ENCODE results near the gene PTPRT. TPM values are rescaled to one million over a fixed set of nuclear protein-coding genes. Genes with fewer than 3 reads are reported as not detected.

Gene PTPRT
- total and polyA plus RNA-seq, 12 donors: 0.05 to 0.34 (median 0.16) TPM; not detected in 1

GRCh38 chr20:42441864-42442331 lies 747.8 kb downstream of the PTPRT start:
- Histone ChIP-seq H3K27me3 (no peaks in the 10 kb centered on the region), H3K27ac (no peak overlapping the region), H3K4me3 (no peak overlapping the region), H3K36me3 (replicated peaks in 1 of 2) (no peaks in the 10 kb centered on the region), H3K4me1 (replicated peaks in 1 of 2) (no peaks in the 10 kb centered on the region), H3K9me3 (replicated peaks in 1 of 3) (no peaks in the 10 kb centered on the region)
- no peak for DNase-seq
- 62 to 86% (median 68%) methylated on average over 6 of the region's 6 CpGs for WGBS, 4 donors
- TF ChIP-seq POLR2A (IDR thresholded peaks at IDR 0.05) (no peak), CTCF (IDR thresholded peaks at IDR 0.05) (no peak)
- intact Hi-C loops (cut with DNase I): no loop called here

GRCh38 chr20:42441196-42441863 lies 748.4 kb downstream of the PTPRT start:
- H3K27me3 ChIP-seq: no peaks in the 10 kb centered on the region
- WGBS, 4 donors: 75 to 90% (median 84%) methylated on average over 11 of the region's 11 CpGs
- DNase-seq: no peak
- no peak overlapping the region for H3K27ac ChIP-seq
- intact Hi-C loops (cut with DNase I): no loop called here
- no peaks in the 10 kb centered on the region for H3K4me1 ChIP-seq (replicated peaks in 1 of 2)
- H3K36me3 ChIP-seq (replicated peaks in 1 of 2): no peaks in the 10 kb centered on the region
- no peaks in the 10 kb centered on the region for H3K9me3 ChIP-seq (replicated peaks in 1 of 3)
- TF ChIP-seq POLR2A (IDR thresholded peaks at IDR 0.05) (no peak), CTCF (IDR thresholded peaks at IDR 0.05) (no peak)
- no peak overlapping the region for H3K4me3 ChIP-seq

- Histone ChIP-seq H3K27ac (no peak overlapping the region), H3K27me3 (no peaks in the 10 kb centered on the region), H3K9me3 (replicated peaks in 1 of 3) (no peaks in the 10 kb centered on the region), H3K4me3 (no peak overlapping the region), H3K36me3 (replicated peaks in 1 of 2) (no peaks in the 10 kb centered on the region), H3K4me1 (replicated peaks in 1 of 2) (no peaks in the 10 kb centered on the region)
- no peak for DNase-seq
- TF ChIP-seq CTCF (IDR thresholded peaks at IDR 0.05) (no peak), POLR2A (IDR thresholded peaks at IDR 0.05) (no peak)
- intact Hi-C loops (cut with DNase I): no loop called here
- 63 to 74% (median 67%) methylated on average over 1 of the region's 1 CpG for WGBS, 4 donors
These were observed 754.5 kb downstream of the PTPRT start for GRCh38 chr20:42435230-42435629.

- TF ChIP-seq CTCF (IDR thresholded peaks at IDR 0.05) (no peak), POLR2A (IDR thresholded peaks at IDR 0.05) (no peak)
- H3K9me3 ChIP-seq (replicated peaks in 1 of 3): no peaks in the 10 kb centered on the region
- H3K27me3 ChIP-seq: no peaks in the 10 kb centered on the region
- H3K27ac ChIP-seq: no peak overlapping the region
- H3K4me1 ChIP-seq (replicated peaks in 1 of 2): no peaks in the 10 kb centered on the region
- no peak overlapping the region for H3K4me3 ChIP-seq
- WGBS, 4 donors: 51 to 75% (median 57%) methylated on average over 6 of the region's 6 CpGs
- intact Hi-C loops (cut with DNase I): no loop called here
- H3K36me3 ChIP-seq (replicated peaks in 1 of 2): no peaks in the 10 kb centered on the region
- no peak for DNase-seq
These were observed 757.0 kb downstream of the PTPRT start for GRCh38 chr20:42432496-42433334.
